IPS DF 6.9 (cell line): ENCODE measurements around the gene DNAJC30.
A peak's percentile ranks its signal among the peaks of the same experiment; 100 is the strongest.

Experiments
- DNase-seq: peaks from one replicate; pipeline ENCODE4 v3.0.0-alpha.2; 2013; ENCODE audit warnings: low read depth, low spot score
- H3K27ac ChIP-seq: one replicate; pipeline ENCODE4 v1.5.1; 2013; ENCODE audit warnings: low read length, control low read depth
- H3K27me3 ChIP-seq: 2 replicates; pipeline ENCODE4 v1.6.1; 2013; ENCODE audit warnings: mild to moderate bottlenecking, low read length; ENCODE audit not compliant: control insufficient read depth, insufficient read depth
- H3K36me3 ChIP-seq: 2 replicates; pipeline ENCODE4 v1.6.1; 2013; ENCODE audit warnings: low read length; ENCODE audit not compliant: control insufficient read depth, insufficient read depth
- H3K4me1 ChIP-seq: 2 replicates; pipeline ENCODE4 v1.6.1; 2013; ENCODE audit warnings: low read length; ENCODE audit not compliant: control insufficient read depth, insufficient read depth
- H3K4me3 ChIP-seq: 2 replicates; pipeline ENCODE4 v1.5.1; 2013; ENCODE audit warnings: mild to moderate bottlenecking, low read length
- H3K9me3 ChIP-seq: 2 replicates; pipeline ENCODE4 v1.6.1; 2013; ENCODE audit warnings: low read length, inconsistent platforms; ENCODE audit not compliant: control insufficient read depth, insufficient read depth
- WGBS: extraction: QIAGEN DNeasy Blood & Tissue Kit; methylation state at CpG from one replicate; pipeline ENCODE4 v1.1.7; 2013; ENCODE audit warnings: mixed read lengths, missing lambda C conversion rate; ENCODE audit not compliant: insufficient read length, insufficient coverage; 5-methylcytosine and 5-hydroxymethylcytosine counted together

The DNAJC30 gene

GRCh38 chr7:73701357-73701995, 18.2 kb upstream of the DNAJC30 start:
- Histone ChIP-seq H3K36me3 (peaks cover 14% of the 10 kb centered on the region), H3K9me3 (no peaks in the 10 kb centered on the region), H3K27me3 (no peaks in the 10 kb centered on the region), H3K4me1 (peaks cover 7% of the 10 kb centered on the region; the same call in 1 of the 2 replicates), H3K4me3 (no peak overlapping the region), H3K27ac (no peak overlapping the region)
- WGBS, result no CpG with 5 or more reads among the region's 13 CpGs
- peak; percentile 83 for DNase-seq

- Histone ChIP-seq H3K36me3 (peaks cover 14% of the 10 kb centered on the region), H3K4me3 (no peak overlapping the region), H3K27me3 (no peaks in the 10 kb centered on the region), H3K4me1 (peaks cover 7% of the 10 kb centered on the region; the same call in 1 of the 2 replicates), H3K27ac (no peak overlapping the region), H3K9me3 (no peaks in the 10 kb centered on the region)
- no peak for DNase-seq
- WGBS, result no CpG with 5 or more reads among the region's 15 CpGs
Measured at GRCh38 chr7:73700581-73701134, 17.4 kb upstream of the DNAJC30 start.

GRCh38 chr7:73700069-73700423, 16.8 kb upstream of the DNAJC30 start:
- H3K4me3 ChIP-seq, result no peak overlapping the region
- no CpG with 5 or more reads among the region's 14 CpGs for WGBS
- no peaks in the 10 kb centered on the region for H3K27me3 ChIP-seq
- H3K4me1 ChIP-seq, result peaks cover 7% of the 10 kb centered on the region; the same call in 1 of the 2 replicates
- H3K36me3 ChIP-seq, result peaks cover 17% of the 10 kb centered on the region
- H3K27ac ChIP-seq, result no peak overlapping the region
- no peak for DNase-seq
- H3K9me3 ChIP-seq, result no peaks in the 10 kb centered on the region

- peaks cover 19% of the 10 kb centered on the region for H3K36me3 ChIP-seq
- H3K9me3 ChIP-seq, result no peaks in the 10 kb centered on the region
- H3K4me3 ChIP-seq, result no peak overlapping the region
- H3K27me3 ChIP-seq, result no peaks in the 10 kb centered on the region
- WGBS, result no CpG with 5 or more reads among the region's 15 CpGs
- peaks cover 7% of the 10 kb centered on the region; the same call in 1 of the 2 replicates for H3K4me1 ChIP-seq
- H3K27ac ChIP-seq, result no peak overlapping the region
- no peak for DNase-seq
Measured at GRCh38 chr7:73699370-73700068, 16.3 kb upstream of the DNAJC30 start.

- no peak overlapping the region for H3K27ac ChIP-seq
- no peak for DNase-seq
- H3K9me3 ChIP-seq, result no peaks in the 10 kb centered on the region
- H3K27me3 ChIP-seq, result no peaks in the 10 kb centered on the region
- peaks cover 30% of the 10 kb centered on the region for H3K36me3 ChIP-seq
- WGBS, result no CpG with 5 or more reads among the region's 7 CpGs
- H3K4me1 ChIP-seq, result peaks cover 3% of the 10 kb centered on the region; the same call in 1 of the 2 replicates
- no peak overlapping the region for H3K4me3 ChIP-seq
Measured at GRCh38 chr7:73698410-73698809, 15.2 kb upstream of the DNAJC30 start.

GRCh38 chr7:73696372-73696771, 13.1 kb upstream of the DNAJC30 start:
- H3K27ac ChIP-seq, result no peak overlapping the region
- no peak overlapping the region for H3K4me3 ChIP-seq
- no peak for DNase-seq
- peaks cover 45% of the 10 kb centered on the region for H3K36me3 ChIP-seq
- WGBS, result no CpG with 5 or more reads among the region's 4 CpGs
- H3K27me3 ChIP-seq, result no peaks in the 10 kb centered on the region
- H3K4me1 ChIP-seq, result no peaks in the 10 kb centered on the region
- no peaks in the 10 kb centered on the region for H3K9me3 ChIP-seq

GRCh38 chr7:73690646-73691045, 7.4 kb upstream of the DNAJC30 start:
- no peak for DNase-seq
- Histone ChIP-seq H3K27ac (no peak overlapping the region), H3K36me3 (peaks cover 37% of the 10 kb centered on the region), H3K4me3 (no peak overlapping the region), H3K4me1 (no peaks in the 10 kb centered on the region), H3K9me3 (no peaks in the 10 kb centered on the region), H3K27me3 (no peaks in the 10 kb centered on the region)
- no CpG with 5 or more reads among the region's 7 CpGs for WGBS

- Histone ChIP-seq H3K36me3 (peaks cover 20% of the 10 kb centered on the region), H3K9me3 (no peaks in the 10 kb centered on the region), H3K4me3 (no peak overlapping the region), H3K4me1 (no peaks in the 10 kb centered on the region), H3K27me3 (no peaks in the 10 kb centered on the region), H3K27ac (no peak overlapping the region)
- no peak for DNase-seq
- WGBS, result no CpG with 5 or more reads among the region's 8 CpGs
Measured at GRCh38 chr7:73688288-73688687, 5.0 kb upstream of the DNAJC30 start.

- no peaks in the 10 kb centered on the region for H3K4me1 ChIP-seq
- DNase-seq, result no peak
- H3K9me3 ChIP-seq, result no peaks in the 10 kb centered on the region
- WGBS, result no CpG with 5 or more reads among the region's 18 CpGs
- H3K27me3 ChIP-seq, result no peaks in the 10 kb centered on the region
- no peak overlapping the region for H3K27ac ChIP-seq
- H3K4me3 ChIP-seq, result no peak overlapping the region
- peaks cover 6% of the 10 kb centered on the region; the same call in 1 of the 2 replicates for H3K36me3 ChIP-seq
Measured at GRCh38 chr7:73685311-73685710, 2.1 kb upstream of the DNAJC30 start.

- Histone ChIP-seq H3K27ac (no peak overlapping the region), H3K27me3 (no peaks in the 10 kb centered on the region), H3K4me1 (no peaks in the 10 kb centered on the region), H3K36me3 (peaks cover 3% of the 10 kb centered on the region; the same call in 1 of the 2 replicates), H3K4me3 (peak overlapping the region; percentile 86), H3K9me3 (no peaks in the 10 kb centered on the region)
- DNase-seq, result no peak
- no CpG with 5 or more reads among the region's 58 CpGs for WGBS
Measured at GRCh38 chr7:73683788-73684693, 788 bp upstream of the DNAJC30 start.
